NCI-H1417 treated with DMSO at 0.1 percent for 48 hours (cell line): ENCODE results near the gene SDE2.
"Not testable (repeated sequence)": the region's sequence is repeated elsewhere in the genome, so short reads cannot be mapped to it uniquely, and the experiment has no call there.

ENCODE experiments used
- DNase-seq: peaks from one replicate; lab custom pipeline; 2025; lab: John Stamatoyannopoulos, UW

The SDE2 gene

DNA sequence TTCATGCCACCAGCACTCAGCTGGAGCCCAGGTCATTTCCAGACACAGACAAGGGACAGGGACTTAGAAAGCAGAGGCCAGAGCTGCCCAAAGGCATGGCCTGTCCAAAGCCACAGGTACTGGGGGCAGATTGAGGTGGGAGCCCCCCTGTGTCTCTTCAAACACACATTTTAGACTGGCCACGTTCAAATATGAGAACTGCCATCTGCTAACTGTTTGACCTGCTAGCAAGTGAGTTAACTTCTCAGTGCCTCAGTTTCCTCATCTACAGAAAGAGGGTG lies 57.3 kb downstream of the SDE2 start:
- no peak for DNase-seq

GRCh38 chr1:225941187-225941941 lies 57.8 kb downstream of the SDE2 start, which contains the start of gene LEFTY2:
TSS of gene LEFTY2 (minus strand) at chr1:225941220. CDS start at chr1:225941140, 80 bp downstream.
- DNase-seq: no peak

GRCh38 chr1:225940385-225941151 lies 58.6 kb downstream of the SDE2 start:
- no peak for DNase-seq

DNA sequence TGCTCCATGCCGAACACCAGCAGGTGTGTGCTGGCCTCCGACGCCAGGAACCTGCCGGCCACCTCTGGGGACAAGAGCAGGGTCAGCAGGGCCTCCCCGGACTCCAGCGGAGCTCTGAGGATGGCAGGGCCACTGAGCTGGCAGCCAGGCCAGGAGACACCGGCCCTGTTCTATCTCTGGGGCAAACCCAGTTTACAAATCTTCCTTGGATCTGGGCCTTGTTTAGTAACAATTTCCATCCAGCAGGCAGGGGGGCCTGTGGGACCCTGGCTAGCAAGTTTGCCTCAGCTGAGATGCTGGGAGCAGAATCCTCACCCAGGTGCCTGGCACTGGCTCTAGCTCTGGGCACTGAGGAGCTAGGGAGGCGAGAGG lies 59.2 kb downstream of the SDE2 start:
- DNase-seq: not testable (repeated sequence)

GRCh38 chr1:225939097-225939938 lies 59.8 kb downstream of the SDE2 start:
- not testable (repeated sequence) for DNase-seq

DNA sequence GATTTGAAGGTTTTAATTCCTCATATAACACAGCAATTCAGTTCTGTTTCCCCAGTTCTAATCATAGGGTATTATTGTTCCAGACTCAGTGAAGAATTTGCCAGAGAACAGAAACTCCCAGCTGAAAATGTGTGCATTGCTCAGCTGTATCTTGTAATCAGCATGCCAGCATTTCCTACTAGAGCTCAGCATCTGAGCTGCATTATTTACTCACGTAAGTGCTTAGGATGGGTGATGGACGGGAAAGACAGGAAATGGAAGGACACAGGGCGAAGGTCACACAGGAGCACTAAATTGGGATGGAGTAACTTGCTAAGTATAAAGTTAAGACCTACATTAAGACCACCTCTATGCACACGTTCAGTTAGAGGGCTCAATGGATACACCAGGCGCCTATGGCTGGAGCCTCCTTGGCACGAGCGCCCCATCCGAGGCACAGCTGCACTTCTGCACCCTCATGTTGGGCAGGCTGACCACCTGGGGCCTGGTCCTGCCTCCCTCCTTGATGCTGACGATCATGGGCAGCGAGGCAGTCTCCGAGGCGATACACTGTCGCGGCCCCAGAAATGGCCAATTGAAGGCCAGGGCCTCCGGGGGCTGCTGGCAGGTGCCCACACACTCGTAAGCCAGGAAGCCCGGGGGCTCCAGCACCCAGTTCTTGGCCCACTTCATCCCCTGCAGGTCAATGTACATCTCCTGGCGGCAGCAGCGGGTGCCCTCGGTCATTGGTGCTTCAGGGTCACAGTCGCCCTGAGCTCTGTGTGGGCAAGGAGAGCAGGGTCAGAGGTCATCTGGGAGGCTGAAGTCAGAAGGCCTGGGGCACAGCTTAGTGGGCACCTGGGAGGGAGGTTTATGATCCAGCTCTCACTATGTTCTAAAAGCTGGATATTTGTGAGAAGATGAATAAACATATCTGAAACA lies 61.8 kb downstream of the SDE2 start:
- DNase-seq: no peak

DNA sequence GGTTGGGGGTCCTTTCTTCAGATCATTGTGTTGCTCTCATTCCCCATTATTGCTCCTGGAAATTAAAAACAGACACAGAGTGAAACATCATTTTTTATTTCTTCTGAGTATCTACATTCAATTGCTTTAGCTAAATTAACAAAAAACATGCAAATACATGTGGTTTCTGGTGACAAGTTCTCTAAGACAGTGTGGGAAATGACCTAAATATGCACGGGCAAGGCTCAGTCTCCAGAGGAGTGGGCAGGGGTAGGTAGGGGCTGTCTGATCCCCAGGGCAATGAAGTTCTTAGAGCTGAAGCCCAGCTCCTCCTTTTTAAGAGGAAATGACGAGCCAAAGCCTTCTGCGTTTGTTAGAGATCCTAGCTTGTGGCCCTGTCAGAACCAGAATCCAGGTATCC lies 62.6 kb downstream of the SDE2 start:
- DNase-seq: no peak

- not testable (repeated sequence) for DNase-seq
These were observed 63.1 kb downstream of the SDE2 start for GRCh38 chr1:225936086-225936485.

GRCh38 chr1:225934711-225935110 lies 64.4 kb downstream of the SDE2 start:
- DNase-seq: no peak

DNA sequence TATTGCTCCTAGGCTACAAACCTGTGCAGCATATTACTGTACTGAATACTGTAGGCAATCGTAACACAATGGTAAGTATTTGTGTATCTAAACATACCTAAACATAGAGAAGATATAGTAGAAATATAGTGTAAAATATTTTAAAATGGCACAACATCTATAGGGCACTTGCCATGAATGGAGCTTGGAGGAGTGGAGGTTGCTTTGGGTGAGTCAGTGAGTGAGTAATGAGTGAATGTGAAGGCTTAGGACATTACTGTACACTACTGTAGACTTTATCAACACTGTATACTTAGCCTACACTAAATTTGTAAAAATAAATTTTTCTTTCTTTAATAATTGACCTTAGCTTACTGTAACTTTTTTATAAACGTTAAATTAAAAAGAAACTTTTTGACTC lies 66.1 kb downstream of the SDE2 start:
- DNase-seq: no peak
